A549 (cell line): ENCODE data around the gene SNAI3. TPM values are rescaled to one million over a fixed set of nuclear protein-coding genes. Genes with fewer than 3 reads are reported as not detected.
"Not testable (repeated sequence)": the region's sequence is repeated elsewhere in the genome, so short reads cannot be mapped to it uniquely, and the experiment has no call there.

ENCODE experiments used
- ATAC-seq, 2 experiments: fragments of 200-7000 bp in 1 of 2; fragments of >200 bp in 1 of 2; cut with Nextera tagmentation in 1 of 2; cut with Tn5 transposase in 1 of 2; 3 replicates each; pipeline versions ENCODE4 v1.8.0 to v1.9.1; 2018 to 2020; ENCODE audit warnings: mild to moderate bottlenecking in 1 of 2, moderate library complexity in 1 of 2
- CTCF ChIA-PET: fragments of 300-600 bp; sonication (Branson Sonifier 250); formaldehyde crosslinking; extraction: SDS; loops from one replicate; lab custom pipeline; 2021; ENCODE audit warnings: antibody characterized with exemption, inconsistent platforms; lab: Yijun Ruan, JAX
- POLR2A ChIA-PET: fragments of 350-600 bp; formaldehyde crosslinking; extraction: SDS; loops from one replicate; lab custom pipeline; 2021; ENCODE audit warnings: antibody characterized with exemption, inconsistent platforms; lab: Yijun Ruan, JAX
- DNase-seq, 2 experiments: peaks; one replicate each; pipeline versions ENCODE4 v3.0.0 to v3.0.0-alpha.2; 2011 to 2016; ENCODE audit warnings: low read depth in 1 of 2, low spot score in 1 of 2
- FAIRE-seq: peaks from 2 replicates; lab custom pipeline; 2011; peaks lifted over from hg19 to GRCh38; lab: Jason Lieb, UNC
- H3K27ac ChIP-seq, 2 experiments: fragments of >200 bp; sonication (Bioruptor Twin); formaldehyde crosslinking; 3 replicates each; pipeline ENCODE4 v1.5.1; 2016 to 2017
- H3K4me1 ChIP-seq: fragments of >200 bp; sonication (Bioruptor Twin); formaldehyde crosslinking; 3 replicates; pipeline ENCODE4 v1.6.1; 2016
- H3K4me2 ChIP-seq: fragments of >200 bp; sonication (Bioruptor Twin); formaldehyde crosslinking; 3 replicates; pipeline ENCODE4 v1.6.1; 2016
- H3K4me3 ChIP-seq: fragments of >200 bp; sonication (Bioruptor Twin); formaldehyde crosslinking; 3 replicates; pipeline ENCODE4 v1.5.1; 2016
- H3K9me3 ChIP-seq: fragments of >200 bp; sonication (Bioruptor Twin); formaldehyde crosslinking; 3 replicates; pipeline ENCODE4 v1.6.1; 2016
- BHLHE40 ChIP-seq: IDR thresholded peaks from 2 replicates; pipeline ENCODE4 v1.6.1; 2012; ENCODE audit warnings: low read depth, low read length, inconsistent platforms
- CBX8 ChIP-seq: fragments of 200-600 bp; sonication (generic); IDR thresholded peaks from 2 replicates; pipeline ENCODE4 v1.6.1; 2016
- CHD2 ChIP-seq: fragments of 150-350 bp; IDR thresholded peaks from 2 replicates; pipeline ENCODE4 v1.6.1; 2014; ENCODE audit warnings: low read length; ENCODE audit not compliant: partially characterized antibody
- EHF ChIP-seq: fragments of 250-450 bp; sonication (Bioruptor Pico); IDR thresholded peaks from 2 replicates; pipeline ENCODE4 v1.5.0; 2020; ENCODE audit warnings: mild to moderate bottlenecking
- ESRRA ChIP-seq: fragments of 150-350 bp; IDR thresholded peaks from 2 replicates; pipeline ENCODE4 v1.6.1; 2014; ENCODE audit warnings: mild to moderate bottlenecking, low read length, borderline replicate concordance
- FOSB ChIP-seq: fragments of 250-450 bp; sonication (Bioruptor Pico); IDR thresholded peaks from 2 replicates; pipeline ENCODE4 v1.5.0; 2020; ENCODE audit warnings: mild to moderate bottlenecking, moderate library complexity
- FOSL2 ChIP-seq, 2 experiments: fragments of 450-650 bp in 1 of 2; fragments of >200 bp in 1 of 2; sonication (Bioruptor Twin) in 1 of 2; formaldehyde crosslinking; IDR thresholded peaks; 2 replicates each; pipeline versions ENCODE4 v1.5.0 to v1.6.1; 2016 to 2020; ENCODE audit warnings: mild to moderate bottlenecking in 1 of 2, moderate library complexity in 1 of 2
- FOXS1 ChIP-seq: fragments of 250-450 bp; sonication (Bioruptor Pico); IDR thresholded peaks from 2 replicates; pipeline ENCODE4 v1.5.0; 2020; ENCODE audit warnings: mild to moderate bottlenecking, moderate library complexity
- GATA3 ChIP-seq: IDR thresholded peaks from 2 replicates; pipeline ENCODE4 v1.6.1; 2012; ENCODE audit warnings: borderline replicate concordance
- HES2 ChIP-seq: fragments of >200 bp; sonication (Bioruptor Twin); formaldehyde crosslinking; IDR thresholded peaks from 2 replicates; pipeline ENCODE4 v1.6.1; 2016
- HMGXB4 ChIP-seq: fragments of 250-450 bp; sonication (Bioruptor Pico); IDR thresholded peaks from 2 replicates; pipeline ENCODE4 v1.5.0; 2021; ENCODE audit warnings: mild to moderate bottlenecking, moderate library complexity, borderline replicate concordance
- HOXA7 ChIP-seq: fragments of 250-450 bp; sonication (Bioruptor Pico); IDR thresholded peaks from 2 replicates; pipeline ENCODE4 v1.5.0; 2020; ENCODE audit warnings: mild to moderate bottlenecking, moderate library complexity
- JUNB ChIP-seq: fragments of >200 bp; sonication (Bioruptor Twin); formaldehyde crosslinking; IDR thresholded peaks from 2 replicates; pipeline ENCODE4 v1.6.1; 2016
- KDM1A ChIP-seq: fragments of 200-600 bp; sonication (generic); IDR thresholded peaks from 2 replicates; pipeline ENCODE4 v1.6.1; 2016; ENCODE audit warnings: low read depth, mild to moderate bottlenecking
- KDM5A ChIP-seq: fragments of 200-600 bp; sonication (generic); IDR thresholded peaks from 2 replicates; pipeline ENCODE4 v1.6.1; 2016; ENCODE audit warnings: antibody characterized with exemption, mild to moderate bottlenecking
- POLR2A ChIP-seq: IDR thresholded peaks from 2 replicates; pipeline ENCODE4 v1.6.1; 2012; ENCODE audit warnings: mild to moderate bottlenecking, low read length
- RAD21 ChIP-seq, 2 experiments: fragments of >200 bp in 1 of 2; sonication (Bioruptor Twin) in 1 of 2; formaldehyde crosslinking in 1 of 2; IDR thresholded peaks in 1 of 2; conservative IDR thresholded peaks in 1 of 2; 2 replicates in 1 of 2; 3 replicates in 1 of 2; pipeline ENCODE4 v1.6.1; 2012 to 2018; ENCODE audit warnings: inconsistent platforms in 1 of 2
- RARB ChIP-seq: fragments of 250-450 bp; sonication (Bioruptor Pico); IDR thresholded peaks from 2 replicates; pipeline ENCODE4 v1.8.0; 2021; ENCODE audit warnings: mild to moderate bottlenecking, moderate library complexity
- RCOR1 ChIP-seq: fragments of 150-350 bp; IDR thresholded peaks from 2 replicates; pipeline ENCODE4 v1.6.1; 2014; ENCODE audit warnings: antibody characterized with exemption, low read length, low read depth
- RFX5 ChIP-seq: fragments of 450-650 bp; IDR thresholded peaks from 2 replicates; pipeline ENCODE4 v1.7.1; 2014; ENCODE audit warnings: antibody characterized with exemption, mild to moderate bottlenecking, moderate library complexity
- RNF2 ChIP-seq: fragments of 200-600 bp; sonication (generic); IDR thresholded peaks from 2 replicates; pipeline ENCODE4 v1.6.1; 2016; ENCODE audit warnings: low read depth, mild to moderate bottlenecking, antibody characterized with exemption, moderate library complexity, borderline replicate concordance
- TFCP2L1 ChIP-seq: fragments of 250-450 bp; sonication (Bioruptor Pico); IDR thresholded peaks from 2 replicates; pipeline ENCODE4 v1.5.0; 2021; ENCODE audit warnings: mild to moderate bottlenecking
- ZC3H11A ChIP-seq: fragments of 450-650 bp; IDR thresholded peaks from 2 replicates; pipeline ENCODE4 v1.6.1; 2014; ENCODE audit warnings: antibody characterized with exemption, mild to moderate bottlenecking
- WGBS: methylation state at CpG from one replicate; pipeline ENCODE4 v1.1.6; 2017; ENCODE audit errors: missing lambda C conversion rate; 5-methylcytosine and 5-hydroxymethylcytosine counted together
- polyA plus RNA-seq, 4 experiments: library from polyadenylated mRNA; depleted of rRNA in 3 of 4; stranded (reverse); fragments of >200 nt; fragmentation: RNase III in 1 of 4; extraction: RNeasy Plus Mini Kit Qiagen cat#74134 plus additional on column Dnase treatment in 1 of 4; gene quantifications; 2 replicates in 3 of 4; 3 replicates in 1 of 4; pipeline ENCODE4 v1.2.3, GENCODE V29; 2011 to 2017

SNAI3 gene
- polyA plus RNA-seq, 2 of the 4 experiments (the other 2 are of a cell fraction), result not detected

GRCh38 chr16:88669980-88670379, 16.3 kb downstream of the SNAI3 start (continued):
- no peak for TF ChIP-seq TFCP2L1
- no peak for TF ChIP-seq RFX5

GRCh38 chr16:88669493-88669892, 16.8 kb downstream of the SNAI3 start:
- WGBS, result 85% methylated on average over 8 of the region's 8 CpGs
- TF ChIP-seq ZC3H11A, result peak; percentile 90
- TF ChIP-seq, all 56 proteins: peak for 1; not testable (repeated sequence) for 55

GRCh38 chr16:88667461-88667860, 18.8 kb downstream of the SNAI3 start:
- no peaks in the 10 kb centered on the region for H3K9me3 ChIP-seq
- H3K4me3 ChIP-seq, result no peak overlapping the region
- peaks cover 5% of the 10 kb centered on the region; the same call in 1 of the 3 replicates for H3K4me1 ChIP-seq
- no peak overlapping the region for H3K27ac ChIP-seq
- no peak for DNase-seq
- ATAC-seq, result no peak
- POLR2A ChIA-PET, result no interaction called here
- no peak for FAIRE-seq
- 85% methylated on average over 5 of the region's 5 CpGs for WGBS
- CTCF ChIA-PET, result no interaction called here
- no peak overlapping the region for H3K4me2 ChIP-seq
- TF ChIP-seq FOXS1 (CRISPR knock-in tag) (no peak), ESRRA (no peak), RFX5 (no peak), HES2 (no peak), JUNB (no peak), EHF (CRISPR knock-in tag) (no peak)

More at GRCh38 chr16:88669493-88669892, 16.8 kb downstream of the SNAI3 start:
- H3K27ac ChIP-seq, ATAC-seq, DNase-seq, H3K9me3 ChIP-seq, FAIRE-seq, H3K4me2 ChIP-seq, POLR2A ChIA-PET, H3K4me3 ChIP-seq, H3K4me1 ChIP-seq: not testable (repeated sequence)
- CTCF ChIA-PET, result interaction anchor here (0.6 to 2.4 kb wide), 6 partner anchors 11 to 785 kb away, joined by 3 to 9 read pairs (median 4); partner anchors contain the start of gene SNAI3

- ATAC-seq (no peak), FAIRE-seq (no peak), DNase-seq (no peak)
- Histone ChIP-seq H3K27ac (no peak overlapping the region), H3K4me3 (no peak overlapping the region), H3K4me2 (no peak overlapping the region)
- POLR2A ChIA-PET, result no interaction called here
- CTCF ChIA-PET, result interaction anchor here (1.7 to 2.2 kb wide), 2 partner anchors 16 to 20 kb away, joined by 6 to 7 read pairs; no protein-coding TSS in a partner anchor
- TF ChIP-seq RNF2 (no peak), FOSL2 (IDR thresholded peaks at IDR 0.05) (no peak), FOSL2 (CRISPR knock-in tag; IDR thresholded peaks at IDR 0.05) (no peak), BHLHE40 (no peak), HMGXB4 (CRISPR knock-in tag) (no peak), CHD2 (no peak), KDM1A (no peak), RARB (no peak), KDM5A (no peak), POLR2A (no peak), TFCP2L1 (no peak), RAD21 (conservative IDR thresholded peaks at IDR 0.05 in 1 of 2, IDR thresholded peaks at IDR 0.05 in 1 of 2) (no peak), HOXA7 (no peak), CBX8 (no peak), RFX5 (no peak), GATA3 (no peak), FOSB (CRISPR knock-in tag) (no peak), RCOR1 (no peak)
- TF ChIP-seq, all 56 proteins: peak for 0
- H3K9me3 ChIP-seq, result no peaks in the 10 kb centered on the region
- 91% methylated on average over 3 of the region's 3 CpGs for WGBS
- peaks cover 9% of the 10 kb centered on the region; the same call in 1 of the 3 replicates for H3K4me1 ChIP-seq
Measured at GRCh38 chr16:88665570-88665969, 20.7 kb downstream of the SNAI3 start.
